MM.1S (cell line): ENCODE results near the gene SCARF1.

Experiments used
- EZH2 ChIP-seq: fragments of 300-600 bp; sonication (generic); optimal IDR thresholded peaks from 2 replicates; pipeline ENCODE3; 2017; ENCODE audit warnings: low read depth, mild to moderate bottlenecking, antibody characterized with exemption, low read length, mixed read lengths
- TF ChIP-seq, protein P1 (sequence below): fragments of 300-600 bp; sonication (generic); IDR thresholded peaks from 2 replicates; pipeline ENCODE4 v1.5.1; 2016; ENCODE audit warnings: antibody characterized with exemption, low read length, mixed read lengths

GRCh38 chr17:1590029-1590746, 55.3 kb downstream of the SCARF1 start:
- TF ChIP-seq EZH2, result no peak
- TF ChIP-seq, protein P1, sequence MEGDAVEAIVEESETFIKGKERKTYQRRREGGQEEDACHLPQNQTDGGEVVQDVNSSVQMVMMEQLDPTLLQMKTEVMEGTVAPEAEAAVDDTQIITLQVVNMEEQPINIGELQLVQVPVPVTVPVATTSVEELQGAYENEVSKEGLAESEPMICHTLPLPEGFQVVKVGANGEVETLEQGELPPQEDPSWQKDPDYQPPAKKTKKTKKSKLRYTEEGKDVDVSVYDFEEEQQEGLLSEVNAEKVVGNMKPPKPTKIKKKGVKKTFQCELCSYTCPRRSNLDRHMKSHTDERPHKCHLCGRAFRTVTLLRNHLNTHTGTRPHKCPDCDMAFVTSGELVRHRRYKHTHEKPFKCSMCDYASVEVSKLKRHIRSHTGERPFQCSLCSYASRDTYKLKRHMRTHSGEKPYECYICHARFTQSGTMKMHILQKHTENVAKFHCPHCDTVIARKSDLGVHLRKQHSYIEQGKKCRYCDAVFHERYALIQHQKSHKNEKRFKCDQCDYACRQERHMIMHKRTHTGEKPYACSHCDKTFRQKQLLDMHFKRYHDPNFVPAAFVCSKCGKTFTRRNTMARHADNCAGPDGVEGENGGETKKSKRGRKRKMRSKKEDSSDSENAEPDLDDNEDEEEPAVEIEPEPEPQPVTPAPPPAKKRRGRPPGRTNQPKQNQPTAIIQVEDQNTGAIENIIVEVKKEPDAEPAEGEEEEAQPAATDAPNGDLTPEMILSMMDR, result no peak
